Measurements from ENCODE around the gene GABARAPL2.

DNA sequence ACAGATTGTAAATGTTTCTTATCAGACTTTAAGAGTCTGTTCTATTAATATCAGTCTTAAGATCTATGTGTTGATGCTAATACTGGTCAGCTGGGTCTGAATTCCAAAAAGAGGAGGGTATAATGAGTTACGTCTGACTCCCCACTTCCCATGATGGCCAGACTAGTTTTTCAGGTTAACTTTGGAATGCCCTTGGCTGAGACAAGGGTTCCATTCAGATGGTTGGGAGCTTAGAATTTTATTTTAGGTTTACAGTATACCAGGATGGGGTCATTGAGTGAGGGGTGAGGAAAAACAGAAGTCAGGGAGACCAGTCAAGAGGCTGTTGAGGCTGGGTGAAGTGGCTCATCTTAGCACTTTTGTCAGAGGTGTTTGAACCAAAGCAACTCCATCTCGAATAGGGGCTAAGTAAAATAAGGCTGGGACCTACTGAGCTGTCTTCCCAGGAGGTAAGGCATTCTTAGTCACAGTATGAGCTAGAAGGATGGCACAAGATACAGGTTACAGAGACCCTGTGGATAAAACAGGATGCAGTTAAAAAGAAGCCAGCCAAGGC lies 7.3 kb upstream of the GABARAPL2 start:
- TF ChIP-seq CTCF (IDR thresholded peaks at IDR 0.05), result no peak
- TF ChIP-seq POLR2A (IDR thresholded peaks at IDR 0.05), result no peak

All from body of pancreas (tissue), 4 donors.